T-helper 1 cell treated with Interleukin-12 subunit alpha and Interleukin-12 subunit beta and Interleukin-4 antibody, amounts not matched to agents 30 ng/mL and 1 ng/mL, for 36 hours (primary cell): ENCODE measurements around the gene HNF1B. TPM values are rescaled to one million over a fixed set of nuclear protein-coding genes. Genes with fewer than 3 reads are reported as not detected.

Source experiments
- intact Hi-C: fragments of 100-400 bp; cut with micrococcal nuclease; formaldehyde crosslinking; loops from one replicate; pipeline ENCODE4 v1.15.1; 2024
- total RNA-seq: library from RNA; stranded (reverse); gene quantifications from 2 replicates; pipeline ENCODE4 v1.2.3, GENCODE V29; 2022

HNF1B gene
- total RNA-seq, 1 donor from 2014 or later: 1.8 TPM

- intact Hi-C loops: no loop called here
Observed at GRCh38 chr17:37674511-37674910, 70.3 kb downstream of the HNF1B start.

- intact Hi-C loops: no loop called here
Observed at GRCh38 chr17:37673386-37673785, 71.5 kb downstream of the HNF1B start.

GRCh38 chr17:37672548-37673078, 72.2 kb downstream of the HNF1B start:
- intact Hi-C loops: no loop called here

GRCh38 chr17:37671824-37672547, 72.9 kb downstream of the HNF1B start:
- intact Hi-C loops: no loop called here

GRCh38 chr17:37671028-37671823, 73.6 kb downstream of the HNF1B start:
- intact Hi-C loops: no loop called here

GRCh38 chr17:37667039-37667438, 77.8 kb downstream of the HNF1B start:
- intact Hi-C loops: no loop called here

- intact Hi-C loops: no loop called here
Observed at GRCh38 chr17:37664214-37664613, 80.6 kb downstream of the HNF1B start.

- intact Hi-C loops: no loop called here
Observed at GRCh38 chr17:37662353-37662752, 82.5 kb downstream of the HNF1B start.

- intact Hi-C loops: no loop called here
Observed at GRCh38 chr17:37661400-37662014, 83.4 kb downstream of the HNF1B start.

- intact Hi-C loops: no loop called here
Observed at GRCh38 chr17:37659925-37660324, 84.9 kb downstream of the HNF1B start.

GRCh38 chr17:37657202-37657601, 87.7 kb downstream of the HNF1B start:
- intact Hi-C loops: no loop called here

GRCh38 chr17:37651849-37652248, 93.0 kb downstream of the HNF1B start:
- intact Hi-C loops: no loop called here

GRCh38 chr17:37650419-37651003, 94.3 kb downstream of the HNF1B start:
- intact Hi-C loops: no loop called here

GRCh38 chr17:37648555-37648954, 96.3 kb downstream of the HNF1B start:
- intact Hi-C loops: no loop called here

- intact Hi-C loops: no loop called here
Observed at GRCh38 chr17:37647856-37648255, 97.0 kb downstream of the HNF1B start.

- intact Hi-C loops: loop anchor here (1.0 kb wide), 2 partner anchors 35 to 147 kb away; partner anchors contain the start of gene SYNRG
Observed at GRCh38 chr17:37643869-37644268, 101.0 kb downstream of the HNF1B start.

- intact Hi-C loops: loop anchor here (1.0 kb wide), 2 partner anchors 34 to 148 kb away; partner anchors contain the start of gene SYNRG
Observed at GRCh38 chr17:37643118-37643766, 101.6 kb downstream of the HNF1B start, which contains the start of gene DDX52. Gene DDX52, minus strand, starts transcription at chr17:37643446. Its CDS starts 26 bp downstream, at chr17:37643420.

GRCh38 chr17:37642681-37643080, 102.2 kb downstream of the HNF1B start:
- intact Hi-C loops: loop anchor here (1.0 kb wide), 2 partner anchors 33 to 149 kb away; partner anchors contain the start of gene SYNRG

GRCh38 chr17:37640015-37640414, 104.8 kb downstream of the HNF1B start:
- intact Hi-C loops: no loop called here

- intact Hi-C loops: no loop called here
Observed at GRCh38 chr17:37637956-37638355, 106.9 kb downstream of the HNF1B start.
